GM18873 (cell line): Measurements from ENCODE around the gene C12orf57.

Experiments
- ATAC-seq: cut with Tn5 transposase; IDR thresholded peaks from one replicate; pipeline ENCODE4 v1.9.1; 2021; ENCODE audit warnings: mild to moderate bottlenecking, moderate library complexity, moderate number of reproducible peaks; ENCODE audit not compliant: unreplicated experiment, low FRiP score

Gene C12orf57

GRCh38 chr12:6962285-6963015, 18.6 kb downstream of the C12orf57 start:
- ATAC-seq = no peak

GRCh38 chr12:6963016-6963731, 19.4 kb downstream of the C12orf57 start:
- no peak for ATAC-seq

GRCh38 chr12:6963791-6964413, 20.1 kb downstream of the C12orf57 start:
- no peak for ATAC-seq

- no peak for ATAC-seq
Measured at GRCh38 chr12:6964605-6965025, 20.8 kb downstream of the C12orf57 start.

- no peak for ATAC-seq
Measured at GRCh38 chr12:6965026-6965661, 21.3 kb downstream of the C12orf57 start.

GRCh38 chr12:6965714-6966113, 21.9 kb downstream of the C12orf57 start:
- no peak for ATAC-seq

GRCh38 chr12:6966351-6966750, 22.5 kb downstream of the C12orf57 start:
- no peak for ATAC-seq

- no peak for ATAC-seq
Measured at GRCh38 chr12:6967651-6968100, 23.9 kb downstream of the C12orf57 start.

- ATAC-seq = no peak
Measured at GRCh38 chr12:6968426-6968825, 24.6 kb downstream of the C12orf57 start.

- no peak for ATAC-seq
Measured at GRCh38 chr12:6970096-6970527, 26.3 kb downstream of the C12orf57 start.

GRCh38 chr12:6974180-6974579, 30.4 kb downstream of the C12orf57 start:
- no peak for ATAC-seq

GRCh38 chr12:6975297-6976032, 31.6 kb downstream of the C12orf57 start:
- ATAC-seq = no peak

GRCh38 chr12:6977653-6978052, 33.8 kb downstream of the C12orf57 start:
- ATAC-seq = no peak

GRCh38 chr12:6978188-6978587, 34.4 kb downstream of the C12orf57 start:
- no peak for ATAC-seq

- no peak for ATAC-seq
Measured at GRCh38 chr12:6978611-6979011, 34.8 kb downstream of the C12orf57 start.

- ATAC-seq = no peak
Measured at GRCh38 chr12:6979021-6979420, 35.2 kb downstream of the C12orf57 start.

GRCh38 chr12:6979453-6979852, 35.6 kb downstream of the C12orf57 start:
- ATAC-seq = no peak

GRCh38 chr12:6980075-6980474, 36.3 kb downstream of the C12orf57 start:
- no peak for ATAC-seq

GRCh38 chr12:6980740-6981139, 36.9 kb downstream of the C12orf57 start:
- ATAC-seq = no peak
